Stomach (tissue), 4 donors: Measurements from ENCODE around the gene KLHL40.

ENCODE experiments used
- CTCF ChIP-seq, 7 experiments: fragments of 450-650 bp in 4 of 7; fragments of 200-600 bp in 3 of 7; sonication (generic) in 3 of 7; IDR thresholded peaks; one replicate each; pipeline ENCODE4 v1.5.1; 2016 to 2019; ENCODE audit warnings: antibody characterized with exemption in 7 of 7, control low read depth in 2 of 7, mild to moderate bottlenecking in 1 of 7
- POLR2A ChIP-seq, 4 donors: fragments of 450-650 bp; IDR thresholded peaks; one replicate each; pipeline ENCODE4 v1.6.1; 2016; ENCODE audit warnings: antibody characterized with exemption in 4 of 4, control low read depth in 2 of 4, mild to moderate bottlenecking in 1 of 4, moderate library complexity in 1 of 4

- no peak for TF ChIP-seq CTCF (IDR thresholded peaks at IDR 0.05)
- TF ChIP-seq POLR2A (IDR thresholded peaks at IDR 0.05), result no peak
These were observed 25.1 kb downstream of the KLHL40 start for GRCh38 chr3:42710323-42711021.
